ENCODE data around the gene HAUS7.
A peak's percentile ranks its signal among the peaks of the same experiment; 100 is the strongest.

HAUS7 gene

DNA sequence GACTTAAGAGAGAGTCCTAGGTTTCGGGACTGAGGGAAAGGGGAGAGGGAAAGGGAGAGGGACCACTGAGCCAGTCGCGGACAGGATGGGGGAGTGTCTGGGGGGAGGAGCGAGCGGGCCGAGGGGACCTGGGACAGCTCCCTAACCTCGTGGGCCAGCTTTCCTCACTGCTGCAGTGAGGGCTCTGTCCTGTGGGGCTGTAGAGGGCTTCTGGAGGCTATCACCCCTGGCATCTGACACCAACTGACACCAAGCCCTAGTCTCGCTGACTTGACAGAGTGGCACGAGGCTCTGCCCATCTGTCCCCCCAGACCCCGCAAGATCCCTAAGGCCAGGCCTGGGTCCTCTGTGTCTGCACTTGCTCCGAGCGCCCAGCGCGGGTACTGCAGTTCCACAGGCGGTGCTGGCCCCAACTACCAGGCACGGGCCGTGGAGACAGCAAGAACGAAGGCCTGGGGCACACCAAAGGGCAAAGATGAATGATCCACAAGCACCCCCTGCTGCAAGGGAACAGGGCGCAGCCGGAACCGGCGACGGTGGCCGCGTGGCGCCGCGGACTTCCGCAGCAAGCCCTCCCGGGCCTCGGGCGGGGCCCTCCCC lies 465 bp downstream of the HAUS7 start:
- H3K9ac ChIP-seq (ENCODE audit: insufficient read length): peak overlapping the region; percentile 58
- TF ChIP-seq FOXP2 (optimal IDR thresholded peaks at IDR 0.05; ENCODE audit: control extremely low read depth, extremely low read length, insufficient read depth) (no peak), POLR2AphosphoS5 (IDR thresholded peaks at IDR 0.05; ENCODE audit: borderline replicate concordance, low read depth, low read length) (0 out of 2 replicates have a peak, but pooled peaks have one; percentile 8)
- no peaks in the 10 kb centered on the region; the same call in 1 of the 2 replicates for H3K36me3 ChIP-seq (ENCODE audit: insufficient read depth, low read length)
- no peaks in the 10 kb centered on the region for H3K9me3 ChIP-seq (ENCODE audit: low read depth, low read length)
- no peak overlapping the region for H3K27ac ChIP-seq
- no peak for DNase-seq (ENCODE audit: low read depth, low spot score)
- H3K4me3 ChIP-seq: peak overlapping the region; percentile 77

DNA sequence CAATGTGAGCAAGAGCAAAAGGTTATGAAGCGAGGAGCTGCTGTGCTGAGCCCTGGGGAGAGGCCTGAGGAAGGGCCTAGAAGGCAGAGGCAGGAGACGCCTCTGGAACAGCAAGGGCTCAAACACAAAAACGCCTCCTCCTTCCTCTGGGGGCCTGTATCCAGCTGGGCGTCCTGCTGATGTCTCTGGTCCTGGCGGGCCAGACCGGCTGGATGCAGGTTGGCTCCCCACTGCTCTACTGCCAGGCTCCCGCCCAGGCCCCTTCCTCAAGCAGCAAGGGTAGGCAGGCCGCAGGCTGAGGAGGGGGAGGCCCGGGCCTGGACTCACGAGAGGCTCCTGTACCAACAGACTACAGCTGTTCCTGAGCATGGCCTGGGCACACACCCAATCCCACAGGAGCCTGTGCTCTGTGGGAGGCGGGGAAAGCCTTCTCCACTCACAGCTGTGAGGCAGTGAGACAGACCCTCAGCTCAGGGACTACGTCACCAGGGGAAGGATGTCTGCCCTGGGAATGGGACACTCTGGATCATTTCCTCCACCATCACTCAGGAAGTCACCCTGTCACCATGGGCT lies 2.3 kb downstream of the HAUS7 start:
- TF ChIP-seq POLR2AphosphoS5 (IDR thresholded peaks at IDR 0.05; ENCODE audit: borderline replicate concordance, low read depth, low read length): no peak
- no peak overlapping the region for H3K27ac ChIP-seq
- no peaks in the 10 kb centered on the region; the same call in 1 of the 2 replicates for H3K36me3 ChIP-seq (ENCODE audit: insufficient read depth, low read length)
- H3K9me3 ChIP-seq (ENCODE audit: low read depth, low read length): no peaks in the 10 kb centered on the region
- DNase-seq (ENCODE audit: low read depth, low spot score): no peak
- H3K4me3 ChIP-seq: no peak overlapping the region
- no peak overlapping the region for H3K9ac ChIP-seq (ENCODE audit: insufficient read length)

DNA sequence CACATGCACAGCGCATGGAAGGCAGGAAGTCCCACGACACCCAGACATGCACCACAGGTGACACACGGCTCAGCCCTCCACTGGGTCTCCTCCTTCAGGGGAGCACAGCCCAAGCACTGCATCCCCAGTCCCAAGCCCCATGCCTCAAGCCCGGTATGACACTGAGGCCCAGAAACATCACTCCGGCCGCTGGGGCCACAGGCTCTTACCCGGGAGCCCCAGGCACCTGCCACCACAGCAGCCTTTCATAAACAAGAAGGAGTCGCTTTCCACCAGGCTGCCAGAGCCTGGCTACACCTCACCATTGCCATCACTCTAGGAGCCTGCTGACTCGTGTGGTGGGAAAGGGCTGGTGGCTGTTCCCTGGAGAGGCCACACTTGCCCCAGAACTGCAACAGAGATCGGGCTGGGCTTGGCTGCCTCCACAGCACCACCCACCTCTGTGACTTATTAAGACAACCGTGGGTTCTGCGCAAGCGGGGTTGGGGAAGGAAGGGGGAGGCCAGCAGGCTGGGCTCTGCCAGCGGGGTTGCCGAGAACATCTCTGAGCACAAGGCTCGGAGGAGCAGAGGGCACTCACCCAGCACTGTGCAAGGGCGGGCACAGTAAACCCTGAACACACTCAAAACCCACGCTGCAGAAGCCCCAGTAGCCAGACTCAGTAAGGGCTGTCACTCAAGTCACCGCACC lies 4.5 kb downstream of the HAUS7 start:
- TF ChIP-seq EZH2 (IDR thresholded peaks at IDR 0.05) (no peak), POLR2AphosphoS5 (IDR thresholded peaks at IDR 0.05; ENCODE audit: borderline replicate concordance, low read depth, low read length) (no peak), FOXP2 (optimal IDR thresholded peaks at IDR 0.05; ENCODE audit: control extremely low read depth, extremely low read length, insufficient read depth) (no peak)
- no peak for DNase-seq (ENCODE audit: low read depth, low spot score)
- H3K9ac ChIP-seq (ENCODE audit: insufficient read length): no peak overlapping the region
- no peak overlapping the region for H3K4me3 ChIP-seq
- H3K27ac ChIP-seq: no peak overlapping the region
- H3K36me3 ChIP-seq (ENCODE audit: insufficient read depth, low read length): peaks cover 2% of the 10 kb centered on the region; the same call in 1 of the 2 replicates
- H3K9me3 ChIP-seq (ENCODE audit: low read depth, low read length): no peaks in the 10 kb centered on the region

DNA sequence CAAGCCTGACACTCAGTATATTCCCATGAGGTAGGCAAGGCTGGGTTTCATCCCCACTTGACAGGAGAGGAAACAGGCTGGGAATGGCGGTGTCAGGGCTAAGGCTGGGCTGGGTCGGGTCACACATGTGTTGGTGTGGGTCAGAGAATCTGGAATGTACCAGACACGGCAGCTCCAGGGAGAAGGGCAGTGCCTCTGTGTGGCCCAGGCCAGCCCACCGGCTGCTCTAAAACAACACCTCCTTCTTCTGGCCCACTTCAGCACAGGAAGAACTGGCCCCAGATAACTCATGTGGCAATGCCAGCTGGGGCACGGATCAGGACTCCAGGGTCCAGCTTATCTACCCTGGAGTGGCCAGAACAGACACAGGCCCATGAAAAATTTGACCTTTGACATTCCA lies 6.3 kb downstream of the HAUS7 start:
- Histone ChIP-seq H3K4me3 (no peak overlapping the region), H3K9me3 (ENCODE audit: low read depth, low read length) (no peaks in the 10 kb centered on the region), H3K9ac (ENCODE audit: insufficient read length) (no peak overlapping the region), H3K36me3 (ENCODE audit: insufficient read depth, low read length) (peaks cover 2% of the 10 kb centered on the region; the same call in 1 of the 2 replicates), H3K27ac (no peak overlapping the region)
- no peak for DNase-seq (ENCODE audit: low read depth, low spot score)
- TF ChIP-seq FOXP2 (optimal IDR thresholded peaks at IDR 0.05; ENCODE audit: control extremely low read depth, extremely low read length, insufficient read depth) (no peak), EZH2 (IDR thresholded peaks at IDR 0.05) (no peak), POLR2AphosphoS5 (IDR thresholded peaks at IDR 0.05; ENCODE audit: borderline replicate concordance, low read depth, low read length) (no peak)

DNA sequence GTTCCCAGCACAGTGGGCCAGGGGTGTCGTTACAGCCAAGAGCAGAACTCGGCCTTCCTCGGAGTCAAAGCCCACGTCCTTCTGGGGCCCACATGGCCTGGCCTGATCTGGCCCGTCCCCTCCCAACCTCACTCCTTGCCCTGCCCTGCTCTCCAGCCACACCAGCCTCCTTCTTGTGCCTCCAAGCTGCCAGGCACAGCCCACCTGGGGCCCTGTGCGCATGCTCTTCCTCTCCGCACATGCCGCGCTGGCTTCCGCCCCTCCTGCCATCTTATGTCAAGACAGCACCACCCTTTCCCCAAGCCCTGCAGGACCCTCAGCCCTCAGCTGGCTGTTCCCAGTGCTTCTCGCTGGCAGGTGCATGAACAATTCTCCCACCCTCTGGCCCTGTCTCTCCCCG lies 6.8 kb downstream of the HAUS7 start:
- peaks cover 2% of the 10 kb centered on the region; the same call in 1 of the 2 replicates for H3K36me3 ChIP-seq (ENCODE audit: insufficient read depth, low read length)
- DNase-seq (ENCODE audit: low read depth, low spot score): no peak
- no peak overlapping the region for H3K9ac ChIP-seq (ENCODE audit: insufficient read length)
- no peak overlapping the region for H3K4me3 ChIP-seq
- no peak for TF ChIP-seq POLR2AphosphoS5 (IDR thresholded peaks at IDR 0.05; ENCODE audit: borderline replicate concordance, low read depth, low read length)
- TF ChIP-seq EZH2 (IDR thresholded peaks at IDR 0.05): no peak
- TF ChIP-seq FOXP2 (optimal IDR thresholded peaks at IDR 0.05; ENCODE audit: control extremely low read depth, extremely low read length, insufficient read depth): no peak
- H3K27ac ChIP-seq: no peak overlapping the region
- H3K9me3 ChIP-seq (ENCODE audit: low read depth, low read length): no peaks in the 10 kb centered on the region

DNA sequence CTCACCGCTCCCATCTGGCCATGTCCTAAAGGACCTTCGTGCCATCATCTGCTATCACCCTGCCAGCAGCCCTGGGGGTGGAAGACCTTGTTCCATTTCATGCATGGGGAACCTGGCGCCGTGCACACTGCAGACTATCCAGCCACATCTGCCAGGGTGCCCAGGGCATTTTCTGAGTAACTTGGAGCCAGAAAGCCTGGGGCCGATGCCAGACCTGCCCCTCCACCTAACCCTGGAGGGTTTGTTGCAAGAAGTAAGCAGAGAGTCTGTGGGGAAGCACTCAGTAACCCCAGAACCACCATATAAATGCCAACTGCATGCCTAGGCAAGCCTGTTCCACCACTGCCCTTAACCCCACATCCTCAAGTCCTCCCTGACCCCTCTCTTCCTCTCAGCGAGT lies 7.3 kb downstream of the HAUS7 start:
- no peak overlapping the region for H3K27ac ChIP-seq
- TF ChIP-seq EZH2 (IDR thresholded peaks at IDR 0.05) (no peak), FOXP2 (optimal IDR thresholded peaks at IDR 0.05; ENCODE audit: control extremely low read depth, extremely low read length, insufficient read depth) (no peak), POLR2AphosphoS5 (IDR thresholded peaks at IDR 0.05; ENCODE audit: borderline replicate concordance, low read depth, low read length) (no peak)
- no peak for DNase-seq (ENCODE audit: low read depth, low spot score)
- no peak overlapping the region for H3K9ac ChIP-seq (ENCODE audit: insufficient read length)
- no peak overlapping the region for H3K4me3 ChIP-seq
- peaks cover 2% of the 10 kb centered on the region; the same call in 1 of the 2 replicates for H3K36me3 ChIP-seq (ENCODE audit: insufficient read depth, low read length)
- H3K9me3 ChIP-seq (ENCODE audit: low read depth, low read length): no peaks in the 10 kb centered on the region

DNA sequence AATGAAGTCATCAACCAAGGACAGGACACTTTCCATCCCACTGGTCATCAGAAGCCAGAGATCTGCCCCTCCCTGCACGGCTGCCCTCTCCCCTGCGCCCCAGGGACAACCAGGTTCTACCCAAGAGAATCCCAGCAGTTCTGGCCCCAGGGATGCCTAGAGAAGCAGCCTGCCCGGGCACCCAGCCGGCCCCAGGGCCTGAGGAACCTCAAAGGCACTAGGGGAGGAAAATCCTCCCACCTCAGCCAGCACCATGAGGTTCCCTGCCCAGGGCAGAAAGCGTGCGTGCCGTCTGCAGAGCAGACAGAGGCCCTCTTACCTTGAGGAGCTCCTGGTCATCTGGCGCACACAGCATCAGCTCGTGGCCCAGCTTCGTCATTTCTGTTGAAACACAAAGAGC lies 8.1 kb downstream of the HAUS7 start:
- H3K4me3 ChIP-seq: no peak overlapping the region
- H3K9ac ChIP-seq (ENCODE audit: insufficient read length): no peak overlapping the region
- H3K36me3 ChIP-seq (ENCODE audit: insufficient read depth, low read length): peaks cover 2% of the 10 kb centered on the region; the same call in 1 of the 2 replicates
- TF ChIP-seq EZH2 (IDR thresholded peaks at IDR 0.05): no peak
- TF ChIP-seq FOXP2 (optimal IDR thresholded peaks at IDR 0.05; ENCODE audit: control extremely low read depth, extremely low read length, insufficient read depth): no peak
- TF ChIP-seq POLR2AphosphoS5 (IDR thresholded peaks at IDR 0.05; ENCODE audit: borderline replicate concordance, low read depth, low read length): no peak
- no peak overlapping the region for H3K27ac ChIP-seq
- H3K9me3 ChIP-seq (ENCODE audit: low read depth, low read length): no peaks in the 10 kb centered on the region
- no peak for DNase-seq (ENCODE audit: low read depth, low spot score)

DNA sequence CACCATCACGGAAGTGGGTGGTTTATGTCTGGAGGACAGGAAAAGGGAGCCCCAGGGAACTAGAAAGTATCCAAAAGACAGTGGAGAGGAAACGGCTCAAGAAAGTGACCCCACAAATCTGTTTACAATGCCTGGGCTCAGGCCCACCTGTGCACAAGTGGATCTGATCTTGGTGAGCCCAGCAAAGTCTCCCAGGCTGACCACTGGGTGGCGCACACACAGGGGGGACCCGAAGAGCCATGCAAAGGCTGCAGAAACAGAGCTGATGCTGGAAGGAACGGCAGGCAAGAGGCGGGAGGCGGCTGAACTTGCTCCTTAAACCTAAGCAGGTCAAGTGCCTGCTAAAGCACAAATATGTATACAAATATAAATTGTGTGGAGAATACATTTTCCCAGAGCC lies 9.6 kb downstream of the HAUS7 start:
- peaks cover 4% of the 10 kb centered on the region; the same call in 1 of the 2 replicates for H3K36me3 ChIP-seq (ENCODE audit: insufficient read depth, low read length)

More for the DNA sequence above, 9.6 kb downstream of the HAUS7 start:
- H3K9ac ChIP-seq (ENCODE audit: insufficient read length): no peak overlapping the region
- no peak for TF ChIP-seq EZH2 (IDR thresholded peaks at IDR 0.05)
- no peak for TF ChIP-seq POLR2AphosphoS5 (IDR thresholded peaks at IDR 0.05; ENCODE audit: borderline replicate concordance, low read depth, low read length)
- no peak for TF ChIP-seq FOXP2 (optimal IDR thresholded peaks at IDR 0.05; ENCODE audit: control extremely low read depth, extremely low read length, insufficient read depth)
- no peak overlapping the region for H3K4me3 ChIP-seq
- no peak overlapping the region for H3K27ac ChIP-seq
- H3K9me3 ChIP-seq (ENCODE audit: low read depth, low read length): no peaks in the 10 kb centered on the region
- DNase-seq (ENCODE audit: low read depth, low spot score): no peak

Measured in SK-N-MC (cell line).